Suprapubic skin (tissue), 4 donors: Measurements from ENCODE around the gene SORCS2. TPM values are rescaled to one million over a fixed set of nuclear protein-coding genes. Genes with fewer than 3 reads are reported as not detected.

ENCODE experiments used
- DNase-seq, 2 donors: peaks; one replicate each; pipeline ENCODE4 v3.0.0-alpha.2; 2019; ENCODE audit warnings: low spot score in 2 of 2
- H3K27ac ChIP-seq: fragments of 200-600 bp; sonication (generic); one replicate; pipeline ENCODE4 v1.5.1; 2019
- H3K27me3 ChIP-seq: fragments of 200-600 bp; sonication (generic); one replicate; pipeline ENCODE4 v1.5.1; 2019
- H3K36me3 ChIP-seq: fragments of 200-600 bp; sonication (generic); one replicate; pipeline ENCODE4 v1.5.1; 2019
- H3K4me1 ChIP-seq: fragments of 200-600 bp; sonication (generic); one replicate; pipeline ENCODE4 v1.5.1; 2019
- H3K4me3 ChIP-seq: fragments of 200-600 bp; sonication (generic); one replicate; pipeline ENCODE4 v1.5.1; 2019; ENCODE audit warnings: mild to moderate bottlenecking
- H3K9me3 ChIP-seq: fragments of 200-600 bp; sonication (generic); one replicate; pipeline ENCODE4 v1.5.1; 2019
- CTCF ChIP-seq, 2 donors: fragments of 200-600 bp in 1 of 2; fragments of 450-650 bp in 1 of 2; sonication (generic) in 1 of 2; IDR thresholded peaks; one replicate each; pipeline ENCODE4 v1.5.1; 2016 to 2019; ENCODE audit warnings: antibody characterized with exemption in 2 of 2, mild to moderate bottlenecking in 1 of 2, moderate library complexity in 1 of 2
- EP300 ChIP-seq: sonication (generic); formaldehyde crosslinking; IDR thresholded peaks from one replicate; pipeline ENCODE4 v1.6.1; 2017; ENCODE audit warnings: antibody characterized with exemption
- POLR2A ChIP-seq, 2 donors: fragments of 450-650 bp; IDR thresholded peaks; one replicate each; pipeline ENCODE4 v1.6.1; 2017; ENCODE audit warnings: antibody characterized with exemption in 2 of 2, mild to moderate bottlenecking in 2 of 2, moderate library complexity in 2 of 2
- POLR2AphosphoS5 ChIP-seq, 3 donors: sonication (generic); formaldehyde crosslinking; IDR thresholded peaks; one replicate each; pipeline ENCODE4 v1.6.1; 2017; ENCODE audit warnings: antibody characterized with exemption in 3 of 3
- WGBS: methylation state at CpG from one replicate; pipeline ENCODE4 v1.1.5; 2018; 5-methylcytosine and 5-hydroxymethylcytosine counted together
- total RNA-seq, 4 donors: library from RNA; depleted of rRNA; stranded (reverse); fragments of >200 nt; gene quantifications; one replicate each; pipeline ENCODE4 v1.1.0, GENCODE V29; 2016

Gene SORCS2
- total RNA-seq, 4 donors from 2014 or later, result 0.94 to 4.6 (median 1.3) TPM

- Histone ChIP-seq H3K27me3 (peaks cover 8% of the 10 kb centered on the region), H3K4me1 (no peaks in the 10 kb centered on the region), H3K9me3 (no peaks in the 10 kb centered on the region), H3K36me3 (no peaks in the 10 kb centered on the region), H3K4me3 (no peak overlapping the region), H3K27ac (no peak overlapping the region)
- WGBS, result 81% methylated on average over 8 of the region's 8 CpGs
- TF ChIP-seq EP300, result no peak
- no peak for TF ChIP-seq POLR2A (IDR thresholded peaks at IDR 0.05)
- no peak for TF ChIP-seq CTCF (IDR thresholded peaks at IDR 0.05)
- TF ChIP-seq POLR2AphosphoS5 (IDR thresholded peaks at IDR 0.05), result no peak
- no peak for DNase-seq
Observed at GRCh38 chr4:7590899-7591298, 398.6 kb downstream of the SORCS2 start.

GRCh38 chr4:7591409-7592053, 399.2 kb downstream of the SORCS2 start:
- TF ChIP-seq EP300 (no peak), POLR2AphosphoS5 (IDR thresholded peaks at IDR 0.05) (no peak), CTCF (IDR thresholded peaks at IDR 0.05) (no peak), POLR2A (IDR thresholded peaks at IDR 0.05) (no peak)
- 88% methylated on average over 28 of the region's 28 CpGs for WGBS
- no peaks in the 10 kb centered on the region for H3K36me3 ChIP-seq
- no peaks in the 10 kb centered on the region for H3K4me1 ChIP-seq
- no peak for DNase-seq
- H3K27me3 ChIP-seq, result peaks cover 9% of the 10 kb centered on the region
- H3K9me3 ChIP-seq, result no peaks in the 10 kb centered on the region
- no peak overlapping the region for H3K4me3 ChIP-seq
- no peak overlapping the region for H3K27ac ChIP-seq

GRCh38 chr4:7593646-7594412, 401.5 kb downstream of the SORCS2 start:
- no peaks in the 10 kb centered on the region for H3K4me1 ChIP-seq
- no peak overlapping the region for H3K4me3 ChIP-seq
- no peak for DNase-seq
- no peak overlapping the region for H3K27ac ChIP-seq
- H3K36me3 ChIP-seq, result no peaks in the 10 kb centered on the region
- H3K9me3 ChIP-seq, result no peaks in the 10 kb centered on the region
- TF ChIP-seq POLR2A (IDR thresholded peaks at IDR 0.05) (no peak), POLR2AphosphoS5 (IDR thresholded peaks at IDR 0.05) (no peak), EP300 (no peak), CTCF (IDR thresholded peaks at IDR 0.05) (no peak)
- peaks cover 12% of the 10 kb centered on the region for H3K27me3 ChIP-seq
- 79% methylated on average over 20 of the region's 21 CpGs for WGBS

- 41% methylated on average over 11 of the region's 11 CpGs for WGBS
- H3K4me1 ChIP-seq, result no peaks in the 10 kb centered on the region
- H3K27ac ChIP-seq, result no peak overlapping the region
Observed at GRCh38 chr4:7595934-7596461, 403.7 kb downstream of the SORCS2 start.

More at GRCh38 chr4:7595934-7596461, 403.7 kb downstream of the SORCS2 start:
- TF ChIP-seq POLR2AphosphoS5 (IDR thresholded peaks at IDR 0.05), result no peak
- no peak for TF ChIP-seq POLR2A (IDR thresholded peaks at IDR 0.05)
- no peak for TF ChIP-seq EP300
- no peak for TF ChIP-seq CTCF (IDR thresholded peaks at IDR 0.05)
- H3K27me3 ChIP-seq, result peaks cover 12% of the 10 kb centered on the region
- no peak overlapping the region for H3K4me3 ChIP-seq
- DNase-seq, result no peak
- no peaks in the 10 kb centered on the region for H3K36me3 ChIP-seq
- no peaks in the 10 kb centered on the region for H3K9me3 ChIP-seq
